GM23248 (cell line): ENCODE measurements around the gene NFIX.
"Not testable (repeated sequence)": the region's sequence is repeated elsewhere in the genome, so short reads cannot be mapped to it uniquely, and the experiment has no call there.

Source experiments
- EZH2 ChIP-seq: fragments of 200-600 bp; sonication (generic); IDR thresholded peaks from 2 replicates; pipeline ENCODE4 v1.6.1; 2018; ENCODE audit warnings: antibody characterized with exemption, mild to moderate bottlenecking; ENCODE audit not compliant: insufficient read depth, poor library complexity, severe bottlenecking
- EZH2phosphoT487 ChIP-seq: fragments of 200-600 bp; sonication (generic); IDR thresholded peaks from 2 replicates; pipeline ENCODE4 v1.6.1; 2018; ENCODE audit warnings: antibody characterized with exemption, moderate library complexity, mild to moderate bottlenecking, low read depth; ENCODE audit not compliant: insufficient read depth

- not testable (repeated sequence) for TF ChIP-seq EZH2, EZH2phosphoT487
Measured at GRCh38 chr19:12952050-12952449, 43.2 kb upstream of the NFIX start.
